Heart left ventricle (tissue), 16 donors: ENCODE measurements around the gene HERC4. TPM values are rescaled to one million over a fixed set of nuclear protein-coding genes. Genes with fewer than 3 reads are reported as not detected.
"Not testable (repeated sequence)": the region's sequence is repeated elsewhere in the genome, so short reads cannot be mapped to it uniquely, and the experiment has no call there.

Experiments
- ATAC-seq, 4 donors: fragments of 200-7000 bp; cut with Tn5 transposase; one replicate each; pipeline ENCODE4 v1.9.1; 2020 to 2022; ENCODE audit warnings: moderate library complexity in 4 of 4, mild to moderate bottlenecking in 3 of 4, moderate number of reproducible peaks in 1 of 4
- DNase-seq, 5 donors: peaks; one replicate each; pipeline ENCODE4 v3.0.0-alpha.2; 2020
- H3K27ac ChIP-seq, 12 donors: fragments of 200-600 bp; sonication (generic) in 4 of 12; one replicate each; pipeline versions ENCODE4 v1.5.0 to v1.8.0; 2016 to 2022; ENCODE audit warnings: mild to moderate bottlenecking in 2 of 12
- H3K27me3 ChIP-seq, 9 donors: fragments of 200-600 bp; sonication (generic) in 2 of 9; one replicate each; pipeline versions ENCODE4 v1.5.1 to v1.8.0; 2016 to 2022; ENCODE audit warnings: mild to moderate bottlenecking in 3 of 9
- H3K36me3 ChIP-seq, 9 donors: fragments of 200-600 bp; sonication (generic) in 2 of 9; one replicate each; pipeline versions ENCODE4 v1.5.0 to v1.8.0; 2018 to 2022; ENCODE audit warnings: mild to moderate bottlenecking in 2 of 9
- H3K4me1 ChIP-seq, 12 donors: fragments of 200-600 bp; sonication (generic) in 4 of 12; one replicate each; pipeline versions ENCODE4 v1.5.0 to v1.8.0; 2016 to 2022; ENCODE audit warnings: mild to moderate bottlenecking in 3 of 12
- H3K4me3 ChIP-seq, 12 donors: fragments of 200-600 bp; sonication (generic) in 4 of 12; one replicate each; pipeline versions ENCODE4 v1.5.0 to v1.8.0; 2017 to 2022; ENCODE audit warnings: mild to moderate bottlenecking in 9 of 12, moderate library complexity in 4 of 12
- H3K9me3 ChIP-seq, 12 donors: fragments of 200-600 bp; sonication (generic) in 4 of 12; one replicate each; pipeline versions ENCODE4 v1.5.0 to v1.8.0; 2016 to 2022; ENCODE audit warnings: mild to moderate bottlenecking in 1 of 12
- POLR2A ChIP-seq, 2 donors: fragments of 450-650 bp; IDR thresholded peaks; one replicate each; pipeline ENCODE4 v1.6.1; 2017; ENCODE audit warnings: antibody characterized with exemption in 2 of 2, mild to moderate bottlenecking in 2 of 2, moderate library complexity in 2 of 2
- WGBS, 4 donors: extraction: QIAGEN DNeasy Blood & Tissue Kit in 2 of 4; methylation state at CpG; one replicate each; pipeline versions ENCODE4 v1.1.5 to v1.1.7; 2013 to 2018; 5-methylcytosine and 5-hydroxymethylcytosine counted together
- intact Hi-C, 10 donors: fragments of 100-400 bp; cut with DNase I; formaldehyde crosslinking; loops; one replicate each; pipeline versions ENCODE4 v1.11.1 to v1.14.2; 2022
- polyA plus RNA-seq, 2 donors: library from polyadenylated mRNA; stranded (reverse); fragments of 200-250 nt; gene quantifications; one replicate each; pipeline ENCODE4 v1.2.3, GENCODE V29; 2013
- total RNA-seq, 9 donors: library from RNA; depleted of rRNA in 2 of 9; stranded (reverse); fragments of >200 nt in 2 of 9; fragmentation: NEBNext Ultra II Directional in 3 of 9; extraction: Animal tissue kit (Norgen Biotek cat#: 25700) in 3 of 9; gene quantifications; one replicate each; pipeline versions ENCODE4 v1.1.0 to v1.2.4, GENCODE V29; 2016 to 2023
- TF ChIP-seq, protein P1 (sequence below), 12 donors: fragments of 200-600 bp; sonication (generic) in 4 of 12; IDR thresholded peaks; one replicate each; pipeline versions ENCODE4 v1.5.0 to v1.8.0; 2018 to 2022; ENCODE audit warnings: antibody characterized with exemption in 12 of 12, mild to moderate bottlenecking in 5 of 12
- donor health status: ischemic (EF 13 %, LVEDD 7.1; RV severe dilation, severe dysfunction).
- donor health status: healthy with polysubstance abuse.
- donor health status: DM: no; HTN: yes; CAD: no.
- donor health status: DM: no; HTN: no; CAD: no.
- donor health status: ischemic (EF 25% LVEDD 6.9; RV normal size, moderate dysfunction).
- donor health status: ischemic (EF 25% LVEDD 5.7; RV mildly dilated, moderate dysfunction).
- donor health status: healthy.
- donor health status: DM: yes; HTN: yes; CAD: no.
- donor health status: ischemic (EF 35%, LVEDD 5.7; RV mildly dilated, moderate dysfunction).
- donor health status: nonischemic (EF 11% LVEDD 7.7; RV severe dilation, severe dysfunction).
- donor health status: DM: yes; HTN: yes; CAD: no.
- donor health status: PGD.
- donor health status: ischemic (EF 29% LVEDD 5.4; RV normal size, mild dysfunction).
- donor health status: nonischemic (EF 23%, LVEDD 6.1; RV moderate dilation, normal function).

Gene HERC4
- total and polyA plus RNA-seq, 11 donors, result 11.7 to 39.4 (median 29.3) TPM

DNA sequence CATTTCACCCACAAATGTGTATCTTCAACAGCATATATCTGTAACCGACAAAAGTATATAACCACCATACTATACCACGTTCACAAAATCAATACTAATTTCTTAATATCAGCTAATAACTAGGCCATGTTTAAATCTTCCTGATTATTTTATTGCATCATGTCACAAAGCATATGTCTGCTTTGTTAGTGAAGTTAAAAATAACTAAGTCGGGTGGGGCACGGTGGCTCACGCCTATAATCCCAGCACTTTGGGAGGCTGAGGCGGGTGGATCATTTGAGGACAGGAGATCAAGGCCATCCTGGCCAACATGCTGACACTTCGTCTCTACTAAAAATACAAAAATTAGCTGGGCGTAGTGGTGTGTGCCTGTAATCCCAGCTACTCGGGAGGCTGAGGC lies 47.7 kb downstream of the HERC4 start:
- 82 to 91% (median 90%) methylated on average over 9 of the region's 9 CpGs for WGBS, 4 donors
- no peak for DNase-seq
- Histone ChIP-seq H3K4me3 (no peak overlapping the region), H3K9me3 (no peaks in the 10 kb centered on the region), H3K4me1 (no peaks in the 10 kb centered on the region), H3K36me3 (peaks cover 0 to 94% (median 77%) of the 10 kb centered on the region in 9 donors), H3K27ac (no peak overlapping the region), H3K27me3 (no peaks in the 10 kb centered on the region)
- TF ChIP-seq, protein P1, sequence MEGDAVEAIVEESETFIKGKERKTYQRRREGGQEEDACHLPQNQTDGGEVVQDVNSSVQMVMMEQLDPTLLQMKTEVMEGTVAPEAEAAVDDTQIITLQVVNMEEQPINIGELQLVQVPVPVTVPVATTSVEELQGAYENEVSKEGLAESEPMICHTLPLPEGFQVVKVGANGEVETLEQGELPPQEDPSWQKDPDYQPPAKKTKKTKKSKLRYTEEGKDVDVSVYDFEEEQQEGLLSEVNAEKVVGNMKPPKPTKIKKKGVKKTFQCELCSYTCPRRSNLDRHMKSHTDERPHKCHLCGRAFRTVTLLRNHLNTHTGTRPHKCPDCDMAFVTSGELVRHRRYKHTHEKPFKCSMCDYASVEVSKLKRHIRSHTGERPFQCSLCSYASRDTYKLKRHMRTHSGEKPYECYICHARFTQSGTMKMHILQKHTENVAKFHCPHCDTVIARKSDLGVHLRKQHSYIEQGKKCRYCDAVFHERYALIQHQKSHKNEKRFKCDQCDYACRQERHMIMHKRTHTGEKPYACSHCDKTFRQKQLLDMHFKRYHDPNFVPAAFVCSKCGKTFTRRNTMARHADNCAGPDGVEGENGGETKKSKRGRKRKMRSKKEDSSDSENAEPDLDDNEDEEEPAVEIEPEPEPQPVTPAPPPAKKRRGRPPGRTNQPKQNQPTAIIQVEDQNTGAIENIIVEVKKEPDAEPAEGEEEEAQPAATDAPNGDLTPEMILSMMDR (IDR thresholded peaks at IDR 0.05), result no peak
- TF ChIP-seq POLR2A (IDR thresholded peaks at IDR 0.05), result no peak
- intact Hi-C loops, result no loop called here
- no peak for ATAC-seq

DNA sequence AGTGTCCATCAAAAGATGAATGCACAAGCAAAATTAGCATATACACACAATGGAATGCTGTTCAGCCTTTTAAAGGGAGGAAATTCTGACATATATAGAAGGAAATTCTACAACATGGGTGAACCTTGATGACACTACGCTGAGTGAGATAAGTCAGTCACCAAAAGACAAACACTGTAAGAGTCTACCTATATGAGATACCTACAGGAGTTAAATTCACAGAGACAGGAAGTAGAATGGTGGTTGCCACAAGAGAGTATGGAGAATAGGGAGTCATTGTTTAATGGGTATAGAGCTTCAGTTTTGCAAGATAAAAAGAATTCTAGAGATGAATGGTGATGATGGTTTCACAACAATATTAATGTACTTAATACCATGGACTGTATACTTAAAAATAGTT lies 51.8 kb downstream of the HERC4 start:
- ATAC-seq (no peak), DNase-seq (no peak)
- 88 to 97% (median 93%) methylated on average over 1 of the region's 1 CpG for WGBS, 4 donors
- Histone ChIP-seq H3K36me3 (peaks cover 0 to 83% (median 70%) of the 10 kb centered on the region in 9 donors), H3K4me1 (no peaks in the 10 kb centered on the region), H3K27ac (no peak overlapping the region), H3K9me3 (peaks cover 0 to 14% (median 5%) of the 10 kb centered on the region in 12 donors), H3K27me3 (no peaks in the 10 kb centered on the region), H3K4me3 (no peak overlapping the region)
- intact Hi-C loops, result no loop called here
- no peak for TF ChIP-seq POLR2A (IDR thresholded peaks at IDR 0.05)
- TF ChIP-seq, protein P1 (IDR thresholded peaks at IDR 0.05), result no peak

DNA sequence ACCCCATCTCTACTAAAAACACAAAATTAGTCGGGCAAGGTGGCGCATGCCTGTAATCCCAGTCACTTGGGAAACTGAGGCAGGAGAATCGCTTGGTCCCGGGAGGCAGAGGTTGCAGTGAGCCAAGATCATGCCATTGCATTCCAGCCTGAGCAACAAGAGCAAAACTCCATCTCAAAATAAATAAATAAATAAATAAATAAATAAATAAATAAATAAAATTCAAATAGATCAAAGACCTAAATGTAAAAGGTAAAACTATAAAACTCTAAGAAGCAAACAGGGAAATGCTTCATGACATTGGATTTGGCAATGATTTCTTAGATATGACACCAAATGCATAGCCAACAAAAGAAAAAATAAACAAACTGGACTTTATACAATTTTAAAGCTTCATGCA lies 52.8 kb downstream of the HERC4 start:
- Histone ChIP-seq H3K9me3 (peaks cover 0 to 14% (median 5%) of the 10 kb centered on the region in 12 donors), H3K36me3 (peaks cover 0 to 80% (median 62%) of the 10 kb centered on the region in 9 donors)
- H3K27ac ChIP-seq, H3K27me3 ChIP-seq, intact Hi-C loops, H3K4me3 ChIP-seq, DNase-seq, ATAC-seq, H3K4me1 ChIP-seq: not testable (repeated sequence)
- WGBS, 4 donors, result 95 to 99% (median 98%) methylated on average over 4 of the region's 4 CpGs

DNA sequence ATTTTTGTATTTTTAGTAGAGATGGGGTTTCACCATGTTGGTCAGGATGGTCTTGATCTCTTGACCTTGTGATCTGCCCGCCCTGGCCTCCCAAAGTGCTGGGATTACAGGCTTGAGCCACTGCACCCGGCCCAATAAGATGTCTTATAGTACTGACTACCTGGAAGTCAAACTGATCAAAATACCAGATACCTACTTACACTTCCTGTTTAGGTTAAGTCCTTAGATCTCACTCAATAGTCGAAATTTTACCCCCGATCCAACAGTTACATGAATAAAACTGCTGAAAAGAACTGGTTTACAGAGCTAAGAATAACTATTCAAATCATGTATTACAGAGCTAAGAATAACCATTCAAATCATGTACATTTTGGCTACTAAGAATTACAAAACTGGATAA lies 58.6 kb downstream of the HERC4 start:
- not testable (repeated sequence) for H3K27ac ChIP-seq, H3K27me3 ChIP-seq, H3K4me1 ChIP-seq, DNase-seq, ATAC-seq, H3K4me3 ChIP-seq
- peaks cover 0 to 66% (median 49%) of the 10 kb centered on the region in 9 donors for H3K36me3 ChIP-seq
- peaks cover 0 to 14% (median 5%) of the 10 kb centered on the region in 12 donors for H3K9me3 ChIP-seq
- intact Hi-C loops, result loop anchor here in 2 of 10 donors (10.0 kb wide), 2 partner anchors 58 to 62 kb away; partner anchors contain the start of gene HERC4 (in 1 of the 2)
- 90 to 95% (median 92%) methylated on average over 4 of the region's 4 CpGs for WGBS, 4 donors

DNA sequence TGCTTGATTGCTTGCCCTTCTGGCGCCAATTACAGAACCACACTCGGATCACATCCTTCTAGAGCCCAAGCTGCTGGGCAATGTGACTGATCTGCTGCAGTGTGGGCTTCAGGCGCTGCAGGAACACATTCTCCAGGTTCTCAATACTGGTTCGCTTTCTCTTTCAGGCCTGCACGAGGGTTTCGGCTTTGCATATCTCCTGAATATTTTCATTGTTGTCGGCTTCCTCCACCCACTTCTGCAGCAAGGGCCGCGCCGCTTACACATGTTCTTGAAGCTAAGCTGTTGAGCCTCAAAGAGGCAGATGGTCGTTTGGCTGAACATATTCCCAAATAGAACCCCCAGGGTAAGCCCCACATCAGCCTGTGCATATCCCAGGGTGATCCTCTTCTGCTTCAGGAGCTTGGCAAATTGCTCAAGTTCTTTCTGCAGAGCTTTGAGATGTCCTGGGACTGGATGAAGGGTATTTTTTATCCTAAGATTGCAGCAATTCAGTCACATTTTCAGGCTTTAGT lies 64.6 kb downstream of the HERC4 start:
- 93 to 97% (median 96%) methylated on average over 11 of the region's 11 CpGs for WGBS, 4 donors
- no peak for DNase-seq
- intact Hi-C loops, result loop anchor here in 2 of 10 donors (10.0 kb wide), 2 partner anchors 56 to 64 kb away; partner anchors contain the start of gene HERC4 (in 1 of the 2)
- no peak overlapping the region for H3K4me3 ChIP-seq
- no peak overlapping the region for H3K27ac ChIP-seq
- no peak for TF ChIP-seq POLR2A (IDR thresholded peaks at IDR 0.05)
- TF ChIP-seq, protein P1 (IDR thresholded peaks at IDR 0.05), result no peak
- ATAC-seq, result no peak
- peaks cover 0 to 75% (median 63%) of the 10 kb centered on the region in 9 donors for H3K36me3 ChIP-seq
- no peaks in the 10 kb centered on the region for H3K9me3 ChIP-seq
- H3K27me3 ChIP-seq, result no peaks in the 10 kb centered on the region
- H3K4me1 ChIP-seq, result no peaks in the 10 kb centered on the region
